ENCODE data around the gene BCAS4. TPM values are rescaled to one million over a fixed set of nuclear protein-coding genes. Genes with fewer than 3 reads are reported as not detected.

BCAS4 gene
- total RNA-seq, 2 donors from 2014 or later: 9.5 to 25.2 TPM

DNA sequence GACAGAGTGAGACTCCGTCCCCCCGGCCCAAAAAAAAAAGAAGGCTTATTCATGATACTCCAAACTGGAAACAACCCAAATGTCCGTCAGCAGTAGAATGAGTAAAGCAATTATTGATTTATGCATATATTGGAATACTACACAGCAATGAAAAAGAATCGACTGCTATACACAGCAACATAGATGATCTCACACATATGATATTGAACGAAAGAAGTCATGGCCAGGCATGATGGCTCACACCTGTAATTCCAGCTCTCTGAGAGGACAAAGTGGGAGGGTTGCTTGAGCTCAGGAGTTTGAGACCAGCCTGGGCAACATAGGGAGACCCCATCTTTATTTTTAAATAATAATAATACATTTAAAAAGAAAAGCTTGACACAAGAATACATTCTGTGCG is 28.5 kb downstream of the BCAS4 start:
- Histone ChIP-seq H3K36me3 (ENCODE audit: control insufficient read depth, insufficient read depth, low read length) (no peaks in the 10 kb centered on the region), H3K9ac (ENCODE audit: extremely low read depth, low read length, poor library complexity, severe bottlenecking) (no peak overlapping the region), H3K27ac (ENCODE audit: low read depth, low read length) (no peak overlapping the region), H3K4me3 (ENCODE audit: low read length) (no peak overlapping the region), H3K9me3 (ENCODE audit: control insufficient read depth, low read length) (no peaks in the 10 kb centered on the region), H3K4me1 (ENCODE audit: control insufficient read depth, insufficient read depth, low read length) (no peaks in the 10 kb centered on the region), H3K27me3 (ENCODE audit: control insufficient read depth, insufficient read depth, low read length, poor library complexity, severe bottlenecking) (no peaks in the 10 kb centered on the region)
- Mint-ChIP-seq H3K4me1 (peaks cover 4% of the 10 kb centered on the region), H3K36me3 (ENCODE audit: low read depth) (peaks cover 3% of the 10 kb centered on the region), H3K27ac (no peak overlapping the region), H3K4me3 (no peak overlapping the region), H3K27me3 (ENCODE audit: insufficient read depth) (no peaks in the 10 kb centered on the region), H3K9me3 (no peaks in the 10 kb centered on the region)
- WGBS, 2 experiments (ENCODE audit: insufficient coverage in 1 of 2, insufficient read length in 1 of 2): 93 to 96% methylated on average over 2 to 5 of the region's 6 CpGs
- TF ChIP-seq, protein P1, sequence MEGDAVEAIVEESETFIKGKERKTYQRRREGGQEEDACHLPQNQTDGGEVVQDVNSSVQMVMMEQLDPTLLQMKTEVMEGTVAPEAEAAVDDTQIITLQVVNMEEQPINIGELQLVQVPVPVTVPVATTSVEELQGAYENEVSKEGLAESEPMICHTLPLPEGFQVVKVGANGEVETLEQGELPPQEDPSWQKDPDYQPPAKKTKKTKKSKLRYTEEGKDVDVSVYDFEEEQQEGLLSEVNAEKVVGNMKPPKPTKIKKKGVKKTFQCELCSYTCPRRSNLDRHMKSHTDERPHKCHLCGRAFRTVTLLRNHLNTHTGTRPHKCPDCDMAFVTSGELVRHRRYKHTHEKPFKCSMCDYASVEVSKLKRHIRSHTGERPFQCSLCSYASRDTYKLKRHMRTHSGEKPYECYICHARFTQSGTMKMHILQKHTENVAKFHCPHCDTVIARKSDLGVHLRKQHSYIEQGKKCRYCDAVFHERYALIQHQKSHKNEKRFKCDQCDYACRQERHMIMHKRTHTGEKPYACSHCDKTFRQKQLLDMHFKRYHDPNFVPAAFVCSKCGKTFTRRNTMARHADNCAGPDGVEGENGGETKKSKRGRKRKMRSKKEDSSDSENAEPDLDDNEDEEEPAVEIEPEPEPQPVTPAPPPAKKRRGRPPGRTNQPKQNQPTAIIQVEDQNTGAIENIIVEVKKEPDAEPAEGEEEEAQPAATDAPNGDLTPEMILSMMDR (conservative IDR thresholded peaks at IDR 0.05): no peak
- no peak for DNase-seq

DNA sequence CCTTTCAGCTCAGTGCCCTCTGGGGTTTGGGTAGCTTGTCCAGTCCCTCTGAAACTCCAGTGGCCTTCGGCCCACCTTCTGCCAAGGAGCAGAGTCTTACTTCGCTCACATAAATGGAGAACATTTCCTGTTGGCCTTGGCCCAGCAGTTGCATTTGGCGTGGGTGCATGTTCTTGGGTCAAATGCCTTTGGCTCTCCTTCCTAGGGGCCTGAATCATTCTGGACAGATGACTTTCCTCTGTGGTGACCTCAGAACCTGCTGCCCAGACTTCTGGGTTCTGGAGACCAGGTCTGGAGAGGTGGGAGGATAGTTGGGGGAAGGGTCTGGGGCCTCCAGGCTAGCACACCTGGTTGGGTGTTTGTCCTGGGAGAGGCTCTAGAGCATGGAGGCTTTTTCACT is 29.3 kb downstream of the BCAS4 start:
- TF ChIP-seq, protein P1 (conservative IDR thresholded peaks at IDR 0.05): no peak
- H3K4me1 ChIP-seq (ENCODE audit: control insufficient read depth, insufficient read depth, low read length): no peaks in the 10 kb centered on the region
- H3K36me3 Mint-ChIP-seq (ENCODE audit: low read depth): no peaks in the 10 kb centered on the region
- 93 to 100% methylated on average over 2 to 3 of the region's 3 CpGs for WGBS, 2 experiments (ENCODE audit: insufficient coverage in 1 of 2, insufficient read length in 1 of 2)
- no peaks in the 10 kb centered on the region for H3K36me3 ChIP-seq (ENCODE audit: control insufficient read depth, insufficient read depth, low read length)
- no peaks in the 10 kb centered on the region for H3K27me3 Mint-ChIP-seq (ENCODE audit: insufficient read depth)
- no peak for DNase-seq
- H3K4me3 ChIP-seq (ENCODE audit: low read length): no peak overlapping the region
- H3K4me1 Mint-ChIP-seq: no peaks in the 10 kb centered on the region
- no peak overlapping the region for H3K27ac ChIP-seq (ENCODE audit: low read depth, low read length)
- H3K9ac ChIP-seq (ENCODE audit: extremely low read depth, low read length, poor library complexity, severe bottlenecking): no peak overlapping the region
- H3K27ac Mint-ChIP-seq: no peak overlapping the region
- no peaks in the 10 kb centered on the region for H3K27me3 ChIP-seq (ENCODE audit: control insufficient read depth, insufficient read depth, low read length, poor library complexity, severe bottlenecking)
- H3K4me3 Mint-ChIP-seq: no peak overlapping the region
- no peaks in the 10 kb centered on the region for H3K9me3 Mint-ChIP-seq
- no peaks in the 10 kb centered on the region for H3K9me3 ChIP-seq (ENCODE audit: control insufficient read depth, low read length)

DNA sequence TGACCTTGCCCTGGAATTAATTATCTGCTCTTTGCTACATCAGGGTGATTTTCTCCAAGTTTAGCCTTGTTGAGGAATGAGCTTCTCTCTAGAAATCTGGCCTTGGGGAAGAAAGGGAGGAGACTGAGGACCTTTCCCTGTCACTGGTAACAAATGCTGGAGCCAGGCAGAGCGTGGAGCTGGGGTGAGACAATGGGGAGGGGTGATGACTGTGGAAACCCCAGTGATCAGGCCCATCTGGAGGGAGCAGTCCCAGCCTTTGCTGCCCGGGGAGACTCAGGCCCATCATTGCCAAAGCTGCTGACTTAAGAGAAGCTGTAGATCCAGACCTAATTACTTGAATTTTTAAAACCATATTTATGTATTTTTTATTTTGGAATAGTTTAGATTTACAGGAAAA is 31.3 kb downstream of the BCAS4 start:
- H3K9ac ChIP-seq (ENCODE audit: extremely low read depth, low read length, poor library complexity, severe bottlenecking): no peak overlapping the region
- no peaks in the 10 kb centered on the region for H3K9me3 ChIP-seq (ENCODE audit: control insufficient read depth, low read length)
- H3K27me3 Mint-ChIP-seq (ENCODE audit: insufficient read depth): no peaks in the 10 kb centered on the region
- H3K27me3 ChIP-seq (ENCODE audit: control insufficient read depth, insufficient read depth, low read length, poor library complexity, severe bottlenecking): no peaks in the 10 kb centered on the region
- H3K4me3 Mint-ChIP-seq: no peak overlapping the region
- no peaks in the 10 kb centered on the region for H3K4me1 Mint-ChIP-seq
- no peak overlapping the region for H3K27ac Mint-ChIP-seq
- 87 to 100% methylated on average over 1 to 2 of the region's 2 CpGs for WGBS, 2 experiments (ENCODE audit: insufficient coverage in 1 of 2, insufficient read length in 1 of 2)
- H3K4me1 ChIP-seq (ENCODE audit: control insufficient read depth, insufficient read depth, low read length): no peaks in the 10 kb centered on the region
- H3K36me3 ChIP-seq (ENCODE audit: control insufficient read depth, insufficient read depth, low read length): no peaks in the 10 kb centered on the region
- TF ChIP-seq, protein P1 (conservative IDR thresholded peaks at IDR 0.05): no peak
- no peak overlapping the region for H3K4me3 ChIP-seq (ENCODE audit: low read length)
- no peak overlapping the region for H3K27ac ChIP-seq (ENCODE audit: low read depth, low read length)
- no peaks in the 10 kb centered on the region for H3K9me3 Mint-ChIP-seq
- no peak for DNase-seq
- H3K36me3 Mint-ChIP-seq (ENCODE audit: low read depth): no peaks in the 10 kb centered on the region

Measured in endodermal cell (in vitro differentiated cells).